ENCODE data around the gene TNNC1.

Gene TNNC1

DNA sequence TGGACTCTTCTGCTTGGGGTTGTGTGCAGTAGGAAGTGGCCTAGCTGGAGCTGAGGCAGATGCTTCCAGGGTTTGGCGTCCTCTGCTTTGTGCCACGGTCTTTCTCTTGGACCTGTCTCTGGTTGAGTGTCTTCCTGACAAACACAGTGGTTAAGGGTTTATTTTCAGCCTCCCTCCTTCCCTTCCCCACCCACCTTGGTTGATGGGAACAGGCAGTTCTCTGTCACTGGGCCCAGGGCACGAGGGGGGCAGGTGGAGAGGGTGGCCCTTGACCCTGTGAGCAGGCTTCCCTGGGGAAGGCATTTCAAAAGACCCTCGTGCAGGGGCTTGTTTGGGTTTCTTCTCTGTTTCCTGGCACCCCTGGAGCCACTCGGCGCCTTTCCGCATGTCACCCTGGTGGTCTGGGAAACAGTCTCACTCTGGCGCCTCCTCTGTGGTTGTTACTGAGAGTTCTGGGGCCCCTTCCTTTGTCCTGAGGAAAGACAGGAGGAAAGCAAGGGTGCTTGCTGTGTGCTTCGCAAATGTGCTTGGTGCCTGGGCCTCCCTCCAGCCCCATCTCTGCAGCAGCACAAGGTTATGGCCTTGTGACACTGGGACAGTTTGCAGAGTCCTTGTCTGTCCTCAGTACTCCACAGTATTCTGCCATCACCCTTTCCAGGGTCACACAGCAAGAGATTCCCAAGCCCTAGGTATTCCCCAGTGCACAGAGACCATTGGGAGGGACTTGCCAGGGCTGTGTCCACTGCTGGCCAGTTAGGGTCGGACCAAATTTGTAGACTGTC lies 31.0 kb upstream of the TNNC1 start:
- DNase-seq (ENCODE audit: low read depth): no peak

DNA sequence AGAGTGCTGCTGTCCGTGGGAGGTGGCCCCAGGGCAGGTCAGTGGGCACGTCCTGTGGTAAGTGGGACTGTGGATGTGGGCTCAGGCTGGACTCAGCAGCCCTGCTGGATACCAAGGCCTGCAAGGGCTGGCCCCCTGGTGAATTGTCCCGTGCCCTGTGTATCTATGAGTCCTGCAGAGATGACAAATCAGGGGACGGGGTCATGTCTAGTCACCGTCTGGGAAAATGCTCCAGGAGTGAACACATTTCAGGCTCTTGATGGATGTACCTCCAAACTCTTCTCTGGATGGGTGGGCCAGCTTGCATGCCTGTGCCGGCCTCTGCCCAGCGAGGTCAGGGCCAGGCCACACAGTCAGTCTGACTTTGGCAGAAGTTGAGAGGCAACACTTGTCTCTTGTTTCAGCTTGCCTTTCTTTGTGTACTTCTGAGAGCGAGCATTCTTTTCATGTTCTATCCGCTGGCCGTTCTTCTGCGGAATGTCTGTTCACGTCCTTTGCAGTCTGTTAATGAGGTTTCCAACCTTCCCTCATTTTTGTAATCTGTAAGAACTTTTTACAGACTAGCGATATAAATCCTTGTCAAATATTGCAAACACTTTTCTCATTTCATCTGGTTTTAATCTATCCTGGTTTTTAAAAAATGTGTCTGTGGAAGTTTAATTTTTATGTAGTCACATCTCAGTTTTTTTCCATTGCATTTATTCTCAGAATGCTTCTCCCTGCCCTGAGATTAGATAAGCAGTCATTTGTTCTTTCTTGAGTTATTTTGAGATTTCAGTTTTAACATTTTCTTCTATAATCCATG lies 29.9 kb upstream of the TNNC1 start:
- DNase-seq (ENCODE audit: low read depth): no peak

- no peak for DNase-seq (ENCODE audit: low read depth)
Observed at GRCh38 chr3:52483081-52483480, 29.2 kb upstream of the TNNC1 start.

- DNase-seq (ENCODE audit: low read depth): no peak
Observed at GRCh38 chr3:52481819-52482521, 28.1 kb upstream of the TNNC1 start.

DNA sequence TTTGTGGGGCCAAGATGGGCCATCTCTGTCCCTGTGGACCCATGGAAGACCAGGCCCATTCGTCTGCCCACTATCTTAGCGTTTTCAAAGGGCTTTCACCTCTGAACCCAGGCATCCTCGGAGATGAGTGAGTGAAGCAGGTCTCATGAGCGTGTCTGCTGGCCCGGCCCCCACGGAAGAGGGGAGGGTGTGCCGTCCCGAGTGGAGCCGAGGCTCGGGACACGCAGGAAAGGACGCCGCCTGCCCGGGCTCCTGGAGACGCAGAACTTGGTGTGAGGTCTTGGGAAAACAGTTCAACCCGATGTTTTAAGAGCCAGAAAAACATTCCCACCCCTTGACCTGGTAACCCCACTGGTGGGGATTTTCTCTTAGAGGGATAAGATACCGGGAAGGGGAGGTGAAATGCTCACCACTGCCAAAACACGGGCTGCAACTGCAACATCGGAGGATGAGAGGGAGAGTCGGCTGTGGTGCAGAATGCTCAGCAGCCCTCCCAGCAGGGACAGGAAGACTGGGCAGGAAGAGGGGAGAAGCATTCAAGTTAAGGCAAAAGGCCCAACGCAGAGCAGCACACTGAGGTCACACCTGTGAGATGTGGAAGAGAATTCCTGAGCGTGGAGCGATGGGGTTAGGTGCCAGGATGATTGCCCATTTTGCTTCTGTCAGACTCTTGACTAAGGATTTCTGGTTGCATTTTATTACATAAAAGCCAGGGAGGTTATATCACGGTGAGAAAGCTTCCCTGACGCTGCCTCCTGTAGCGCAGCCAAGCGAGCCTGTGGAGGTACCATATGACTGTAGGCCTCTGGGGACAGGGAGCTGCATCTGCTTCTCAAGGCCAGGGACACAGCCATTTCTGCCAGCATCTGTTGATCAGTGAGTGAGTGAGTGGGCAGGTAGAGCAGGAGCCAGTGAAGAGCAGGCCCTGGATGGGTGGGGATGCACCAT lies 27.2 kb upstream of the TNNC1 start:
- DNase-seq (ENCODE audit: low read depth): no peak

- DNase-seq (ENCODE audit: low read depth): no peak
Observed at GRCh38 chr3:52479877-52480575, 26.2 kb upstream of the TNNC1 start.

- no peak for DNase-seq (ENCODE audit: low read depth)
Observed at GRCh38 chr3:52479037-52479876, 25.4 kb upstream of the TNNC1 start.

- no peak for DNase-seq (ENCODE audit: low read depth)
Observed at GRCh38 chr3:52477796-52478095, 23.9 kb upstream of the TNNC1 start.

DNA sequence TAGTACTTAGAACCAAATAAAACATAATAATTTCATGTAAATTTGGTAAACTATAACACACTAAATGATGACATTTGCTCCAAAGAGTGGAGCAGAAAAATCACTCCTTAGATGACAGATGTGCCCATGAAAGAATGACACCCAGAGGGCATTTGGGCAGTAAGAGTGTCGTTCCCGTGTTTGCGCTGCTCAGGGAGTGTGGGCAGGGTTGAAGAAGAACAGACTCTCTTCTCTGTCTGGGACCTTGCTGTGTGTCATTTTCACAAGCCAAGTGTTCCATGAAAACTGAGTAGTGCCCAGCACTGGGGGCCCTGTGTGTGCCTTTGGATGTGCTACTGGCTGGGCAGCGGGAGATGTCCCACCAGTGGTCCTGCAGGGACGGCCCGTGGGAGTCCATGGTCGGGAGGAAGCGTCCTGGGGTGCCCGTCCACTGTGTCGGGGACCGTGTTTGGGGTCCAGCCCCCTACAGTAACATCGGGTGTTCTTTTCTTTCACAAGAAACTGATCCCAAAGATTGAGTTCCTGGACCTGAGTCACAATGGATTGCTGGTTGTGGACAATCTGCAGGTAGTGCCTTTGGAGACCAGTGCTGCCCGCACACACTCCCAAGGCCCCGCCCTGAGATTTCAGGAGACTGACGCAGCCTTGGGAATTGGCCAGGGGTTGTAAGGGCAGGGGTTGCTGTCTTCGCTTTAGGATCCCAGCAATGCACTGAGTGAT lies 23.4 kb upstream of the TNNC1 start:
- DNase-seq (ENCODE audit: low read depth): no peak

DNA sequence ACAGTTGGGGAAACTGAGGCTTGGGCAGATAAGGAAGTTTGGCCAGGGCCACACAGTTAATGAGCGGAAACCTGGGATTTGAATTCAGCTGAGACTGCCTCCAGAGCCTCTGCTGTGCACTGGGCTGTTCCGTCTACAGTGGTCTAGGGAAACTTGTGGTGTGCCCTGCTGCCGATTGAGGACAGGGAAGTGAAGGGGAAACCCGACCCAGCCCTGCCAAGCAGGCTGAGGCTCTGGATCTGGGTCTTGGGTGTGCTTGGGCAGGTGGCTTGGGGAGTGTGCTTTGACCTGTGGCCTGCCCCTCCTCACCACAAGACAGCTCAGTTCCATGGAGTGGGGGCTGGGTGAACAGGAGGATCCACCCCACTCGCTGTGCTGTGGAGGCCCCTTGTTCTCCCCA lies 19.2 kb upstream of the TNNC1 start:
- no peak for DNase-seq (ENCODE audit: low read depth)

- DNase-seq (ENCODE audit: low read depth): no peak
Observed at GRCh38 chr3:52472239-52473000, 18.6 kb upstream of the TNNC1 start.

DNA sequence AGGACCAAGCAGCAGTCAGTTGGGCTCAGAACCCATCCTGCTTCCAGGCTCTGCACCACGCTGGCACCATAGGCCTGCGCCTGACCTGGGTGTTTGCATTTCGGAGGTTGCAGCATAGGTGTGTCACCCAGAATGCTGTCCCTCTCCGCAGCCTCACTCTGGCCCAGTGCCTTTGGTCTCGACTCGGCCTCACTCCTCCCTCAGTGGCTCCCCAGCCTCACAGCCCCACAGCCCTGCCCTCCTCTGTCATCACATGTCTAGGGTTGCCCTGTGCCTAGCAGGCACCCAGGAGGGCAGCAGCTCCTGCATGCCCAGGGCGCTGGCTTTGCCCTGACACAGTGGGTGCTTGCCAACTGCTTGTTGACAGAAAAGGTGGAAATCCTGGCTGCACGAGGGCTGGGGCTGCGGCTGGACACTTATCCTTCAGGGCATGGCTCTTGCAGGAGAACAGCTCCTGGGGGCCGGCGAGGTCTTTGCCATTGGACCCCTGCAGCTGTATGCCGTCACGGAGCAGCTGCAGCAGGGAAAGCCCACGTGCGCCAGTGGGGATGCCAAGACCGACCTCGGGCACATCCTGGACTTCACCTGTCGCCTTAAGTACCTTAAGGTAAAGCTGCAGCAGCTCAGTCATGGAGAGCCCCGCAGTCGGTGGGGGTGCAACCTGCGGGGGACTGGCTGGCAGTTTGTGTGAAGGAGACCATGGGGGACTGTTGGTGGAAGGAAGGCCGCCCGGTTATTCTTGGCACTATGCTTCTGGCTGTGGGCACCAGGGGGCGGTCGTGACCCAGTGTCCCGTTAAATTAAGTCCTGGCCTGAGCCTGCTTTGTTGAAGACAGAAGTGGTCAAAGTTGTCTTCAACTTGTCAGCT lies 17.8 kb upstream of the TNNC1 start:
- no peak for DNase-seq (ENCODE audit: low read depth)

- DNase-seq (ENCODE audit: low read depth): no peak
Observed at GRCh38 chr3:52470920-52471319, 17.1 kb upstream of the TNNC1 start.

DNA sequence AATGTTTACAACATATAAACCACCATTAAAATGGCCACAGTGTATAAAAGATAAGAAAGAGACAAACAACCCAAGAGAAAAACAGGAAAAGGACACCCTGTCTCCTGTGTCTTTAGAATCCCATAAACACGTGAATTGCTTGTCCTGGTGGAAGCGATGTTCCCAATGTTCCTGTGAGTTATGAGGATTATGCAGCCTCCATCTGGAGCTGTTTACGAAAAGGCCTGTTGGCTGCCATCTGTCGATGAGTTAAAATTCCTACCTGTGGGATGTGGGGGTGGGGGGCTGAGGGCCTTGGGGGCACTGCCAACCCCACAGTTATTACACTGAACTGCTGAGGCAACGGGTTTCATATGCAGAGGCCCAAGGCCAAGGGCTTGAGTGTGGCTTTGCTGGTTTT lies 15.2 kb upstream of the TNNC1 start:
- no peak for DNase-seq (ENCODE audit: low read depth)

GRCh38 chr3:52468336-52468735 lies 14.5 kb upstream of the TNNC1 start:
- DNase-seq (ENCODE audit: low read depth): no peak

GRCh38 chr3:52463416-52463815 lies 9.6 kb upstream of the TNNC1 start:
- DNase-seq (ENCODE audit: low read depth): no peak

DNA sequence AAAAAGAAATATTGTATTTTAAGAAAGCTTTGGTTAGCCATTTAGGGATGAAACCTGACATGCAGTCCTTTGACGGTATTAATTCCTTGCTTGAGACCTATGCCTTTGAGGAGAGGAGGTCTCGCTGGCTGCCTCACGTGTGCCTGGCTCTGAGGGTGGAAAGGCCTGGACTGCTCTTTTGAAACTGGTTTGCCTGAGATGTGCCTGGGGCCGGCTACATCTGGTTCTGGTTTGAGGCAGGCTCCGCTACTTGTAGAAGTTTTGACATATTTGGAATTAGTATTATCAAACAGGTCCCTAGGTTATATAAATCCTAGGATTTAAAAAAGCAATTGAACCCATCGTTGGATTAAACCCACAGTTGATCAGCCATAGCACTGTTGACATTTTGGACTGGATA lies 8.0 kb upstream of the TNNC1 start:
- DNase-seq (ENCODE audit: low read depth): no peak
